HFFc6 (cell line): Measurements from ENCODE around the gene TPCN1. TPM values are rescaled to one million over a fixed set of nuclear protein-coding genes. Genes with fewer than 3 reads are reported as not detected.

Experiments used
- DNase-seq: peaks from one replicate; pipeline ENCODE4 v3.0.0-alpha.2; 2018
- H3K27ac Mint-ChIP-seq: 2 replicates; pipeline ENCODE4 v1.8.0; 2020; ENCODE audit warnings: mild to moderate bottlenecking, mixed read lengths
- H3K27me3 Mint-ChIP-seq: 2 replicates; pipeline ENCODE4 v1.8.0; 2021; ENCODE audit warnings: mild to moderate bottlenecking, moderate library complexity, mixed read lengths; ENCODE audit not compliant: insufficient read depth
- H3K36me3 Mint-ChIP-seq: 2 replicates; pipeline ENCODE4 v1.8.0; 2021; ENCODE audit warnings: low read depth, mixed read lengths
- H3K4me1 Mint-ChIP-seq: 2 replicates; pipeline ENCODE4 v1.8.0; 2020; ENCODE audit warnings: low read depth, mixed read lengths
- H3K4me3 Mint-ChIP-seq: 2 replicates; pipeline ENCODE4 v1.8.0; 2020; ENCODE audit warnings: mild to moderate bottlenecking, moderate library complexity, mixed read lengths
- H3K9me3 Mint-ChIP-seq: 2 replicates; pipeline ENCODE4 v1.8.0; 2020; ENCODE audit warnings: mild to moderate bottlenecking, mixed read lengths
- CTCF ChIP-seq: fragments of 200-600 bp; sonication (generic); IDR thresholded peaks from 2 replicates; pipeline ENCODE4 v1.5.0; 2021; ENCODE audit warnings: antibody characterized with exemption, mild to moderate bottlenecking
- total RNA-seq, 6 experiments: library from RNA; stranded (reverse); fragmentation: NEBNext Ultra II Directional; extraction: Animal tissue kit (Norgen Biotek cat#: 25700); gene quantifications; 2 replicates in 1 of 6; 3 replicates in 5 of 6; pipeline ENCODE4 v1.2.3, GENCODE V29; 2021

Gene TPCN1
- total RNA-seq, 6 experiments from 2014 or later, result 19.0 to 33.3 (median 20.6) TPM

GRCh38 chr12:113296557-113297213 is 75.4 kb downstream of the TPCN1 start:
- no peak overlapping the region for H3K4me3 Mint-ChIP-seq
- no peaks in the 10 kb centered on the region; the same call in 1 of the 2 replicates for H3K27me3 Mint-ChIP-seq
- H3K9me3 Mint-ChIP-seq, result no peaks in the 10 kb centered on the region
- H3K4me1 Mint-ChIP-seq, result peaks cover 29% of the 10 kb centered on the region
- no peaks in the 10 kb centered on the region; the same call in 1 of the 2 replicates for H3K36me3 Mint-ChIP-seq
- no peak for TF ChIP-seq CTCF
- no peak for DNase-seq
- no peak overlapping the region for H3K27ac Mint-ChIP-seq

GRCh38 chr12:113297214-113297587 is 75.9 kb downstream of the TPCN1 start:
- TF ChIP-seq CTCF, result no peak
- DNase-seq, result no peak
- Mint-ChIP-seq H3K27me3 (no peaks in the 10 kb centered on the region; the same call in 1 of the 2 replicates), H3K36me3 (no peaks in the 10 kb centered on the region; the same call in 1 of the 2 replicates), H3K9me3 (no peaks in the 10 kb centered on the region), H3K27ac (no peak overlapping the region), H3K4me3 (no peak overlapping the region), H3K4me1 (peaks cover 24% of the 10 kb centered on the region)

- no peak for DNase-seq
- Mint-ChIP-seq H3K36me3 (no peaks in the 10 kb centered on the region), H3K27ac (peak overlapping the region; percentile 29; the same call in 1 of the 2 replicates), H3K9me3 (no peaks in the 10 kb centered on the region), H3K4me3 (no peak overlapping the region), H3K4me1 (peaks cover 20% of the 10 kb centered on the region), H3K27me3 (no peaks in the 10 kb centered on the region; the same call in 1 of the 2 replicates)
- no peak for TF ChIP-seq CTCF
Observed at GRCh38 chr12:113297621-113298471, 76.6 kb downstream of the TPCN1 start.

GRCh38 chr12:113298472-113298817 is 77.2 kb downstream of the TPCN1 start:
- DNase-seq, result no peak

More at GRCh38 chr12:113298472-113298817, 77.2 kb downstream of the TPCN1 start:
- no peaks in the 10 kb centered on the region for H3K9me3 Mint-ChIP-seq
- peaks cover 20% of the 10 kb centered on the region for H3K4me1 Mint-ChIP-seq
- no peak overlapping the region for H3K4me3 Mint-ChIP-seq
- TF ChIP-seq CTCF, result no peak
- peak overlapping the region; percentile 96; the same call in 1 of the 2 replicates for H3K27ac Mint-ChIP-seq
- H3K36me3 Mint-ChIP-seq, result no peaks in the 10 kb centered on the region
- no peaks in the 10 kb centered on the region; the same call in 1 of the 2 replicates for H3K27me3 Mint-ChIP-seq
